ENCODE results near the gene CENPV.

- TF ChIP-seq SIN3A (IDR thresholded peaks at IDR 0.05; ENCODE audit: borderline replicate concordance, insufficient read depth, low read depth, low read length) = no peak
- TF ChIP-seq CTCF (IDR thresholded peaks at IDR 0.05) = no peak
- TF ChIP-seq POLR2AphosphoS5 (IDR thresholded peaks at IDR 0.05; ENCODE audit: low read depth, low read length) = no peak
Measured at GRCh38 chr17:16381496-16381820, 28.2 kb upstream of the CENPV start.

Data from Panc1 (cell line).